Inferior parietal cortex (tissue), 1 donor: ENCODE results near the gene AVPR1B.

Experiments
- DNase-seq: peaks from one replicate; pipeline ENCODE4 v3.0.0-alpha.2; 2016; ENCODE audit errors: extremely low spot score

The AVPR1B gene

DNA sequence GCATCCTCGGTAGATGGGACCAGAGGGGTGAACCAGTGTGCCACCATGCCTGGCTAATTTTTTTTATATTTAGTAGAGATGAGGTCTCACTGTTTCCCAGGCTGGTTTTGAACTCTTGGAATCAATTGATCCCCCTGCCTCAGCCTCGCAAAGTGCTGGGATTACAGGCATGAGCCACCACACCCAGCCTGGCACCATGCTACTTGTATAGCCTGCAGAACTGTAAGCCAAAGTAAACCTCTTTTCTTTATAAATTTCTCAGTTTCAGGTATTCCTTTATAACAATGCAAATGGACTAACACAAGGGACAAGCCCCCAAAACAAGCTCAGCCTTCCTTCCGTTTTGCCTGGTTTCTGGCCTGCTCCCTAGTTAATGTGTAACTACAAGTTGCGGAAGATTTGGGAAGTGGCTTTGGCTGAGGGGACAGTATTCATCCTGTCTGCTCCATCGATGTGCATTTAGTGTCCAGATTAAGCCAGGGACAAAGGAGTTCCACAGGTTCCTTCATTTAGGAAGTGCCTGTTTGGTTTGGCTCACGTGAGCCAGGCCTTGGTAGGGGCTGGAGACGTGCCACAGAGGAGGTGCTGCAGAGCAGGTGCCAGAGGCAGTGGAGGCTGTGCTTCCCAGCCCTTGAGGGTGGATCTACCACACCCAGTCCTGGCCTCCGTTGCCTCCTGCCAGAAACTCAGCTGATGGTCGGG, 4.4 kb downstream of the AVPR1B start:
- DNase-seq = no peak

GRCh38 chr1:206111271-206111927, 5.8 kb downstream of the AVPR1B start:
- no peak for DNase-seq

DNA sequence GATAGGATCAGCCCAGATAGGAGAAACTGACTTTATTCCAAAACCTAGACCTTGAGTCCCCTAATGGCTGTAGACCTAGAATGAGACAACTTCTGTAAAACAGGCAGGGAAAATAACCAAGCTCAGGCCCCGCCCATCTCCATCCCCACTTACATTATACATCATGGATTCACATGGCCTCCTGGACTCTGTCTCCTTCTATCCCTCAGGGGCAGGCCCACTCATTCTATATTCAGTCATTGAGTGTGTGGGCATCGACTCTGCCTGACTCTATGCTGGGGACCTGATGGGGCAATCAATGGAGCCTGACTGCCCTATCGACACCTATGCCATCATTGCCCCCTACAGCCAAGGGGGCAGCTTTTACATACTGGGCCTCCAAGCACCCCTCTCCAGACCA, 6.4 kb downstream of the AVPR1B start:
- no peak for DNase-seq

DNA sequence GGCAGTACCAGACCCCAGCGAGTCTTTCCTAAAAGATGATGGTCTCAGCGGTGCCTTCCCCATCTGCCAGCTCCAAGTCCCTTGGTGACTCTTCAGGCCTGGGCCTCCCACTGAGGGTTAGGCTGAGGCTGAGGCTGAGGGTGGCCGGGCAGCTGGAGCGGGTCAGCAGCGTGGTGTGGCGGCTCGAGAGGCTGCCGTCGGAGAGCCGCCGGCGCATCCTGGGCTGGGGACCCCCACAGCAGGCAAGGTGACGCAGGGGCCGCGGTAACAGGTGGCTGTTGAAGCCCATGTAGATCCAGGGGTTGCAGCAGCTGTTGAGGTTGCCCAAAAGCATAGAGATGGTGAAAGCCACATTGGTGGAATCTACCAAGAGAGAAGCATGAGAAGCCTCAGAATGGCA, 7.0 kb downstream of the AVPR1B start:
- no peak for DNase-seq

GRCh38 chr1:206109718-206110117, 7.5 kb downstream of the AVPR1B start:
- DNase-seq = no peak

- DNase-seq = no peak
Measured at GRCh38 chr1:206108635-206109034, 8.6 kb downstream of the AVPR1B start.

GRCh38 chr1:206107168-206107544, 10.0 kb downstream of the AVPR1B start:
- DNase-seq = no peak

GRCh38 chr1:206106328-206107167, 10.6 kb downstream of the AVPR1B start:
- peak; percentile 94 for DNase-seq

DNA sequence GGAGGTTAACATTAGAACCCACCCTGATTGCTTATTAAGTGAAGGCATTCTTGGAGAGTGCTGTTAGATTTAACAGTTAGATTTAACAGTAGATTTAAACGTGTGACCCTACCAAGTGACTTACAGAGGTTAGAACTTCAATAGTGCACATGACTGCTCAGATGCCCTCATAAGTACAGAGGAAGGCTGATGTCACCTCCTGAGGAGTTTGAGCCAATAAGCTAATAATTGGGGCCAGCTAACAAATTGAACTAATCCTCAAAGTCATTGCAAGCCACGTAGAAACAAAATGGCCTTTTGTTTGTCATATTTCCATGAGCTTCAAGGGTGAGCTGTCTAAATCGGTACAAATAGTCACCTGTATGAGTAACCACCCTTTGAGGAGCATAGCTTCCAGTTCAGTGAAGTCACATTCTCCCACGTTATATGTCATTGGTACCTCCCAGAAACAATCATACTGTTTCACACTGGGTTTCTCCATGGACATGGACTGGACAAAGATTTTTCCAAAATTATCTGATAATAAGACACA, 11.7 kb downstream of the AVPR1B start:
- DNase-seq = no peak

- DNase-seq = no peak
Measured at GRCh38 chr1:206103979-206104378, 13.2 kb downstream of the AVPR1B start.

DNA sequence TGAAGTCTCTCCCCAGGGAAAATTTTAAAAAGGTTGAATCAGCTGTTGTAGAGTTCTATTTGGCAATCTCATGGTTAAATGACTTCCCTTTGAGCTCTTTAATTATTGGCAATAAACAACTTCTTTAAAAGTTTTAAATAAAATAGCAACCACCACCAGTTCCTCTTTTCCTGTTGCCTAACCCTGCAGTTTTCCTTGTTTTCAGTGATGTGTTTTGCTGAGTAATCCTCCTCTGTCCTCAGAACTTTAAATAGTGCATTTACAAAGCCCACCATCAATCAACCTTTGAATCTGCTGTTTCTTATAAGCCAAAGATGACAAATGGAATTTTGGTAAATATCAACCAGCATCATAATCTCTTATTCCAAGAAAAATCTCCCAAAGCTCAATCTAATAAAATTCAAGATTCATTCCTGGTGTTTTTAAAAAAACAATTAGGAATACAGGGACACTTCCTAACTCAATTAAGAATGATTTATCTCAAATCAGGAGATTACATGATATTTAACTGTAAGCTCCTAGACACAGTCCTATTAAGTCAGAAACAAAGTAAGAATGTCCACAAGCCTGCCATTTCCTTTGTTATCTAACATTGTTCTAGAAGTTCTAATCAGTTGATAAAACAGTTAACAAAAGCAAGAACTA, 14.8 kb downstream of the AVPR1B start:
- no peak for DNase-seq

DNA sequence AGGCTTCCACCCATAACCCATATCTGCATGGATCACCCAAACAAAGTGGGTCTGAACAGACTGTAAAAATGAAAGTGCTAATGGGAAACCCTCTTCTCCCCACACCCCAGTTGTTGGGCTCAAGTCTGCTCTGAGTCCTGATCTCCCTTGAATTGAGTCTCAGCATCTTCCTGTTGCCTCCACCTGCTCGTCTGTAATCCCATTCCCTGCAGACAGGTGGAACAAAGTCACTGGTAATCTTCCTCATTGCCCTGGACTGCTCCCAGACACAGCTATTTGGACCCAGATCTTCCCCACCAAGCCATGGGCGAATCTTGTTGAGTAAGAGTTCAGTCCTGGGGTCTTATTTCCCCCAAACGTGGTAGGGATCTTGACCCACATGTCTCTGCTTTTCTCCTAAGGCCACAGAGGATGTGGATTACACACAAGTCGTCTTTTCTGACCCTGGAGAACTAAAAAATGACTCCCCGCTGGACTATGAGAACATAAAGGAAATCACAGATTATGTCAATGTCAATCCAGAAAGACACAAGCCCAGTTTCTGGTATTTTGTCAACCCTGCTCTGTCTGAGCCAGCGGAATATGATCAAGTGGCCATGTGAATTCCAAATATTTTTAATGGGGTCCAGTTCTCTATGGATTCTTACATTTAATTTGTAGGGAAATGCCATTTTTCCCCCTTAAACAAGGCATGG, 15.7 kb downstream of the AVPR1B start:
- DNase-seq = no peak

DNA sequence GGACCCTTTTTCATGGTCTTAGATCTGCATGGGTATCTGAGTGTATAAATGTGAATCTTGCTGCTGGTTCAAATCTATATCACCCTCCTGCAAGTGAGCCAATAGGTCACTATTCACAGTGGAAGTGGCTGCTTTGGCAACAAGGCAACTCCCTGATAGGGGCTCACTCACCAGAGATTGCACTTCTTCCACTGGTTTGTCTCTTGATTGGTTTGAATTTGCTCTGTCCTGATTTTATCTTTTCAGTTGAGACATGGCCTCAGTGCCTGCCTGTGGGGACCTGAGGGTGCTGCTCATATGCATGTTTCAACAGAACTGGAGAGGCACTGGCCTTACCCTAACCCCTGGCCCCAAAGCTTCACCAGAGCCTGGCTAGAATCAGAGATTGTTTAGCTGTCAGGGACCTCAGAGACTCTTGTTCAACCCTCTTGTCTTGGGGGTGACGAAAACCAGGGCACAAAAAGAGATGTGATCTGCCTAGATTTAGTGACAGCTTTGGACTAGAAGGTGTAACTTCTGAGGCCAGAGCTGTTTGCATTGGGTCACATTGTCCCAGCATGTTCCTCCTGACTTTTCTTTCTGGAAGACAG, 16.9 kb downstream of the AVPR1B start:
- DNase-seq = no peak

DNA sequence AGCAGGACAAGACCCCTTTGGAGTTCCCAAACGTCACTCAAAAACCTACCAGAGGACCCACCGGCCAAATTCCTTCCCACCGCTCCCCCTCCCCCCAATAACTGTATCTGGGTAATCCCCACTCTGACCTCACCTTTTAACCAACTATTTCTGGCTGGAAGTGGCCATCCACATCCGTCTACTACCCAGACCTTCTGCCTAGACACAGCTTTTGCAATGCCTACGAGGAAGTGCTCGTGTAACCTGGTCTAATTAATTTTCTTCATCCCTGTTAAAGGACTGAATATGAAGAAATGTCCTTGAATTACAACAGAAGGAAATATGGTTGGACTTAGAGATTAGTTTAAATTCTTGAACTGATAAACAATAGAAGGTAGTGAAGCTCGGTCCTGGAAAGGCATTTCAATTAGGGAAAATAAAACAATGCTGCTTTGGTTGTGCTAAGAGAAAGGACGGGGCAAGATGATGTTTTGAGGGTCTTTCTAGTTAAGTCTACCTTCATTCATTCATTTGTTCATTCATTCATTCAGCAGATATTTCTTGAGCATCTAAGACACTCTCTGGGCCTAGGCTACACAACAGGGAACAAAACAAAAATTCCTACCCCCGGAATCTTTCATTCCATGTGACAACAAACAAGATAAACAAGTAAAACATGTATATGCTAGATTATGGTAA, 18.8 kb downstream of the AVPR1B start:
- no peak for DNase-seq

DNA sequence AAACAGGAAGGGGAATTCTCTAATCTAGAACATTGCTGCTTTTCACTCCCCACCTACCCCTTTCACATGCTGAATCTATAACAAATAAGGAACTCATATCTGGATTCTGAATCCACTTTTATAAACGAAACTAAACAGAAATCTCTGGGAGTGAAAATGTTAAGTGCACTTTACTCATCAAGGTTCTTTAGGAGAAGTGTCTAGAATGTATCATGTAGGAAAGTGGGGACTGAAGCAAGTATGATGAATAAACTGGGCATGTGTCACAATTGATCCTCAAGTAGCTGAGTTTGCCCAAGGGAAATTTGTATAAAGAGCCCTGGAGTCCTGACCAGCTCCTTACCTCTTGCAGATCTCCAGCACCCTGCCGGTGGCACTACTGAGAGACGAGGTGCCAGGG, 19.8 kb downstream of the AVPR1B start:
- no peak for DNase-seq

DNA sequence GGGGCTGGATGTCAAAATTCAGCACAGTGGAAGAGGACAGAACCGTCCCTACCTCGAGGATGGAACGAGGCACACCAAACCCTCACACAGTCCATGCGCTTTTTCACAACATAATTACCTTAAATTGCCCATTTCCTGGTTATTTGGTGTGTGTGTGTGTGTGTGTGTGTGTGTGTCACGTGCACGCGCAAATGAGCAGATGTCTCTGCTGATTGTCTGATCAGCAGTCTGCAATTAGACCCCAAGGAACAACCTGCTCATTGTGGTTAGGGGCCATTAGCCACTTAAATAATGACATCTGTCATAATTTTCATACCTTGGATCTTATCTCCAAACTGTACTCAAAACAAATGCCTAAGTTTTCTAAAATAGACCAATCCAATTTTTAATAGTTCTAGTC, 23.2 kb downstream of the AVPR1B start:
- DNase-seq = no peak

DNA sequence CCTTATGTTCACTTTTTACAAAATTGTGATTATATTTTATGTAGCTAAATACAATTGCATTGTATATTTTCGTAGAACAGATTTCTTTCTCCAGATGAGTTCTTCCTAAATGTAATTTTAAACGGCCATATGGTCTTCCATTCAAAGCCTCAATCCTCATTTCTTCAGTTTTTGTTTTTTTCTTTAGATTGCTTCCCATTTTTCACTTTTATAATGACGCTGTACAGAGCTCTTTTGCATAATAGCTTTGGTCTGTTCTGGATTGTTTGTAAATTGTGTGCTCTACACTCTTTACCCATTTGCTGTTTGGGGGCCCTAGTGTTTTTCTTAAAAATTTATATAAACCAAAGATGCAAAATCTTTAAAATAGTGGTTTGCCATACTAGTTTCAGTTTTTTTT, 27.8 kb downstream of the AVPR1B start:
- no peak for DNase-seq

DNA sequence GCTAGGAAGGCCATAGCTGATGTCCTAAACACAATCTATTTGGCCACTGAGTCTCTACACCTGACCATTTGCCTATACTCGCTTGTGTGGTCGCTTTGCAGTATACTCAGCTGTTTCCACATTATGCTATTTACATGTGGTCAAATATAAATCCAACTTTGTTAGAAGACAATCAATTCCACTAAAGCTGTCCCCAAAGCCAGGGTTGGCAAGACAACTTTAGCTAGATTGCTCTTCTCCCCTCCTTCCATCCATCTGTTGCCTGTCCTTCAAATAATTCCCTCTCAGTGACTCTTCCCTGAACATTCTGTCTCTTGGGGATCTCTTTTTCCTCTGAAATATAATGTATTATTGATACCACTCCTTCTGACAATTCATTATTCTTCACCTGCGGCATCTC, 30.1 kb downstream of the AVPR1B start:
- no peak for DNase-seq

- DNase-seq = no peak
Measured at GRCh38 chr1:206083750-206084149, 33.4 kb downstream of the AVPR1B start.
